Measurements from ENCODE around the gene CRYBA1.

DNA sequence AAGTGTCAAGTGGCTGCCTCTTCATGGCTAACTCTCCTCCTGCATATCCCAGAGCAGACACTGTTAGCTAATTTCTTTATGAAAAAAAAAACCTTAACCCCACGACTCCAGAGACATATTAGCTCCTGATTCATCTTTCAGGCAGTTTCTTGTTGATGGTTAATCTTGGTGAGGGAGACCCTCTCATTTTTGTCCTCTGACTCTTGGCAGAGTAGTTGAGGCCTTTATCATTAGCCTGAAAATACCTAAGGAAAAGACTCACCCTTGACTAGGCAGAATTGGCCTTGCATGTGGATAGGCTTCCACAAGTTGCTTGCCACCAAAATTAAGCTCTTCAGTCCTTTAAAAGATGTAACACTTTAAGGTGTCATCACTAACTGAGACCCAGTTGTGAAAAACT is 4.0 kb downstream of the CRYBA1 start:
- TF ChIP-seq, protein P1, sequence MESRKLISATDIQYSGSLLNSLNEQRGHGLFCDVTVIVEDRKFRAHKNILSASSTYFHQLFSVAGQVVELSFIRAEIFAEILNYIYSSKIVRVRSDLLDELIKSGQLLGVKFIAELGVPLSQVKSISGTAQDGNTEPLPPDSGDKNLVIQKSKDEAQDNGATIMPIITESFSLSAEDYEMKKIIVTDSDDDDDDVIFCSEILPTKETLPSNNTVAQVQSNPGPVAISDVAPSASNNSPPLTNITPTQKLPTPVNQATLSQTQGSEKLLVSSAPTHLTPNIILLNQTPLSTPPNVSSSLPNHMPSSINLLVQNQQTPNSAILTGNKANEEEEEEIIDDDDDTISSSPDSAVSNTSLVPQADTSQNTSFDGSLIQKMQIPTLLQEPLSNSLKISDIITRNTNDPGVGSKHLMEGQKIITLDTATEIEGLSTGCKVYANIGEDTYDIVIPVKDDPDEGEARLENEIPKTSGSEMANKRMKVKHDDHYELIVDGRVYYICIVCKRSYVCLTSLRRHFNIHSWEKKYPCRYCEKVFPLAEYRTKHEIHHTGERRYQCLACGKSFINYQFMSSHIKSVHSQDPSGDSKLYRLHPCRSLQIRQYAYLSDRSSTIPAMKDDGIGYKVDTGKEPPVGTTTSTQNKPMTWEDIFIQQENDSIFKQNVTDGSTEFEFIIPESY (IDR thresholded peaks at IDR 0.05; ENCODE audit: extremely low read depth, insufficient replicate concordance, low read length) = no peak
- TF ChIP-seq POLR2AphosphoS5 (IDR thresholded peaks at IDR 0.05; ENCODE audit: low read depth, low read length) (no peak), CBX3 (IDR thresholded peaks at IDR 0.05; ENCODE audit: low read depth) (no peak), POLR2A (IDR thresholded peaks at IDR 0.05; ENCODE audit: borderline replicate concordance, extremely low read depth, insufficient read depth, insufficient read length) (no peak), ZNF274 (IDR thresholded peaks at IDR 0.05; ENCODE audit: low read depth, low read length) (no peak), FOSL1 (IDR thresholded peaks at IDR 0.05; ENCODE audit: low read depth) (no peak), EGR1 (IDR thresholded peaks at IDR 0.05; ENCODE audit: low read depth) (no peak), EZH2 (IDR thresholded peaks at IDR 0.05) (no peak), EZH2phosphoT487 (IDR thresholded peaks at IDR 0.05; ENCODE audit: borderline replicate concordance) (no peak), SIN3A (IDR thresholded peaks at IDR 0.05; ENCODE audit: low read depth) (no peak), TCF7L2 (IDR thresholded peaks at IDR 0.05; ENCODE audit: borderline replicate concordance, extremely low read depth, insufficient read depth, insufficient read length) (no peak), JUND (IDR thresholded peaks at IDR 0.05) (no peak), SP1 (IDR thresholded peaks at IDR 0.05; ENCODE audit: low read depth) (no peak)
- TF ChIP-seq, protein P2, sequence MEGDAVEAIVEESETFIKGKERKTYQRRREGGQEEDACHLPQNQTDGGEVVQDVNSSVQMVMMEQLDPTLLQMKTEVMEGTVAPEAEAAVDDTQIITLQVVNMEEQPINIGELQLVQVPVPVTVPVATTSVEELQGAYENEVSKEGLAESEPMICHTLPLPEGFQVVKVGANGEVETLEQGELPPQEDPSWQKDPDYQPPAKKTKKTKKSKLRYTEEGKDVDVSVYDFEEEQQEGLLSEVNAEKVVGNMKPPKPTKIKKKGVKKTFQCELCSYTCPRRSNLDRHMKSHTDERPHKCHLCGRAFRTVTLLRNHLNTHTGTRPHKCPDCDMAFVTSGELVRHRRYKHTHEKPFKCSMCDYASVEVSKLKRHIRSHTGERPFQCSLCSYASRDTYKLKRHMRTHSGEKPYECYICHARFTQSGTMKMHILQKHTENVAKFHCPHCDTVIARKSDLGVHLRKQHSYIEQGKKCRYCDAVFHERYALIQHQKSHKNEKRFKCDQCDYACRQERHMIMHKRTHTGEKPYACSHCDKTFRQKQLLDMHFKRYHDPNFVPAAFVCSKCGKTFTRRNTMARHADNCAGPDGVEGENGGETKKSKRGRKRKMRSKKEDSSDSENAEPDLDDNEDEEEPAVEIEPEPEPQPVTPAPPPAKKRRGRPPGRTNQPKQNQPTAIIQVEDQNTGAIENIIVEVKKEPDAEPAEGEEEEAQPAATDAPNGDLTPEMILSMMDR (IDR thresholded peaks at IDR 0.05 in 2 of 3, conservative IDR thresholded peaks at IDR 0.05 in 1 of 3; ENCODE audit: borderline replicate concordance in 1 of 3, insufficient read depth in 1 of 3, low read depth in 2 of 3, low read length in 2 of 3) = no peak
